Midbrain (tissue), 1 donor: ENCODE measurements around the gene PUDP.
A peak's percentile ranks its signal among the peaks of the same experiment; 100 is the strongest.

Experiments used
- DNase-seq: peaks from one replicate; lab custom pipeline; 2025; lab: John Stamatoyannopoulos, UW

PUDP gene

GRCh38 chrX:7146703-7147412 lies 1.1 kb downstream of the PUDP start:
- peak; percentile 58 for DNase-seq

GRCh38 chrX:7146020-7146702 lies 1.8 kb downstream of the PUDP start:
- DNase-seq: no peak

- DNase-seq: no peak
These were observed 2.5 kb downstream of the PUDP start for GRCh38 chrX:7145454-7145853.

- no peak for DNase-seq
These were observed 3.9 kb downstream of the PUDP start for GRCh38 chrX:7143941-7144525.

GRCh38 chrX:7143076-7143475 lies 4.9 kb downstream of the PUDP start:
- DNase-seq: no peak

- DNase-seq: no peak
These were observed 8.5 kb downstream of the PUDP start for GRCh38 chrX:7139202-7140081.

GRCh38 chrX:7134981-7135380 lies 13.0 kb downstream of the PUDP start:
- DNase-seq: no peak

GRCh38 chrX:7133050-7133440 lies 14.9 kb downstream of the PUDP start:
- no peak for DNase-seq

- DNase-seq: peak; percentile 42
These were observed 15.5 kb downstream of the PUDP start for GRCh38 chrX:7132335-7133049.

- DNase-seq: no peak
These were observed 16.3 kb downstream of the PUDP start for GRCh38 chrX:7131621-7132020.

GRCh38 chrX:7127056-7127455 lies 20.9 kb downstream of the PUDP start:
- no peak for DNase-seq

- DNase-seq: no peak
These were observed 27.1 kb downstream of the PUDP start for GRCh38 chrX:7120878-7121219.

GRCh38 chrX:7119950-7120877 lies 27.7 kb downstream of the PUDP start:
- DNase-seq: no peak

- no peak for DNase-seq
These were observed 30.4 kb downstream of the PUDP start for GRCh38 chrX:7117587-7117986.

GRCh38 chrX:7116081-7116480 lies 31.9 kb downstream of the PUDP start:
- no peak for DNase-seq

- no peak for DNase-seq
These were observed 32.4 kb downstream of the PUDP start for GRCh38 chrX:7115557-7115956.

- DNase-seq: no peak
These were observed 35.9 kb downstream of the PUDP start for GRCh38 chrX:7112071-7112470.

- DNase-seq: no peak
These were observed 36.4 kb downstream of the PUDP start for GRCh38 chrX:7111518-7111917.

GRCh38 chrX:7110821-7111276 lies 37.1 kb downstream of the PUDP start:
- no peak for DNase-seq
